GM19328 (cell line): ENCODE results near the gene SERPINA3.

ENCODE experiments used
- ATAC-seq: cut with Tn5 transposase; IDR thresholded peaks from one replicate; pipeline ENCODE4 v1.9.1; 2021; ENCODE audit warnings: mild to moderate bottlenecking, moderate library complexity; ENCODE audit not compliant: unreplicated experiment

Gene SERPINA3

DNA sequence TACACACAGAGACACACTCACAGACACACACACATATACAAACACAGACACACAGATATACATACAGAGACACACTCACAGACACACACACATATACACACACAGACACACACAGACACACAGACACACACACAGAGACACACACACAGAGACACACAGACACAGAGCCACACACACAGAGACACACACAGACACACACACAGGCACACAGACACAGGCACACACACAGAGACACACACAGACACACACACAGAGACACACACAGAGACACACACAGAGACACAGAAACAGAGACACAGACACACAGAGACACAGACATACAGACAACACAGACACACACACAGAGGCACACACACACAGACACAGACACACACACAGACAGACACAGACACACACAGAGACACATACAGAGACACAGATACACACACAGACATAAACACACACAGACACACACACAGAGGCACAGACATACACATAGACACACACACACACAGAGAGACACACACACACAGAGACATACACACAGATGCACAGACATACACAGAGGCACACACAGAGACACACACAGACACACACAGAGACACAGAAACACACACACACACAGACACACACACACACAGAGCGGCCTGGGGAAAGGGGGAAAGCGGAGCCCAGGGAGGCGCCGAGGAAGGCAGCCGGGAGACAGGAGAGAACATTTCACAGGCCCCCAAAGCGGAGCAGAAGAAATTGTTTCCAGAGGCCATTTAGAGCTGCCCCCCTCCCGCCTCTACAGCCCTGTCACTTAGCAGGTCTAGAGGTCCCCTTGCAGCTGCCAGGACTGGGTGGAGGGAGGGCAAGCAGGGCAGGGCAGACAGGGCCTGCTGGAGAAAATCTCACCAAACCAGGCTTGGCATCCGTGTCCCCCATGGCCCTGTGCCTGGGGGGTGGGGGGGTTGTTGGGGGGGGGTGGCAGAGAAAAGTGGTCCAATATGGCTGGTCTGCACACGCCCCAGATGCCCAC is 38.9 kb downstream of the SERPINA3 start:
- ATAC-seq = no peak

DNA sequence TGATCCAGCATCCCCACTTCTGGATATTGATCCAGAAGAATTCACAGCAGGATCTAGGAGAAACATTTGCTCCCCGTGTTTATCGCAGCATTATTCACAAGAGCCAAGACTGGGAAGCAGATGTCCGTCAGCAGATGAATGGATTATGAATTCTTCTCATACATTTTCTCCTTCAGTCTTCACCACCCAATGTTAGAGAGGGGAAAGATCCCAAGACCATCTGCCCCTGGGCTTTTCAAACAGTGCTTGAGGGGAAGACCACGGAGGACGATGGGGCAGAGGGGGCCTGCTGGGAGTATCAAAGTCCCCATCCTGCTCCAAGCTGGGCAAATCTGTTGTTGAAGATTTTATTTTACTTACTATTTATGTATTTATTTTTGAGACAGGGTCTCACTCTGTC is 41.1 kb downstream of the SERPINA3 start:
- ATAC-seq = no peak

DNA sequence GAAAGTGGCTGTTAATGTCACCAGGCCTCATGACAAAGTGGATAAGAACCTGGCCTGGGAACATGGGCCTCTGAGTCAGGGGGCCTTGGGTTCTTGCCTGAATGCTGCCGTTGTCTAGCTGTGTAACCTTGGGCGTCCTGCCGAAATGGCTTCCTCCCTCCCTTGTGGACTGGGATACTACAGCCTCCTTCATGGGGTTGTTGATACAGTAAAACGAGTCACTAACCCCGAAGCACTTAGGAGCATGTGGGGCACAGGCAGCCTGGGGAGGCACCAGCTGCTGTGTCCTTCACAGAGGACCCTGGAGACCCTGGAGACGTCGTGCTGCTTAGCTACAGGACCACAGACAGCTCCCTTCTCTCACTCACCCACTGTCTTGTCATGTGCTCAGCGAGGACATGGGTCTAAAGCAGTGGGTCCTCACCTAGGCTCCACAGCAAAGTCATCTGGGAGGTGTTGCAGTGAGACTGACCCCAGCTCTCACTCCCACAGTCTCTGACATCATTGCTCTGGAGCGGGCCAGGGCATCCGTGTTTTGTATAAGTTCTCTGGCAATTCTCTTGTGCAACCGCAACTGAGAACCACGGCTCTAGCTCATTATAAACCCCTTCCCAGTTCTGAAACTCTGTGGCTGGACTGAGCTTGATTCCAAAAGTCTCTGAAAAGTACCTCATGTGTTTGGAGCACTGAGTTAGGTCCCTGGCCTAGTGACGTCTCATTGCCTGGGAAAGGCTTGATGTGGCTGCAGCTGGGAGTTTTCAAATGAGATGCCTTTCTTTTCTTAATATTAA is 42.1 kb downstream of the SERPINA3 start:
- no peak for ATAC-seq

DNA sequence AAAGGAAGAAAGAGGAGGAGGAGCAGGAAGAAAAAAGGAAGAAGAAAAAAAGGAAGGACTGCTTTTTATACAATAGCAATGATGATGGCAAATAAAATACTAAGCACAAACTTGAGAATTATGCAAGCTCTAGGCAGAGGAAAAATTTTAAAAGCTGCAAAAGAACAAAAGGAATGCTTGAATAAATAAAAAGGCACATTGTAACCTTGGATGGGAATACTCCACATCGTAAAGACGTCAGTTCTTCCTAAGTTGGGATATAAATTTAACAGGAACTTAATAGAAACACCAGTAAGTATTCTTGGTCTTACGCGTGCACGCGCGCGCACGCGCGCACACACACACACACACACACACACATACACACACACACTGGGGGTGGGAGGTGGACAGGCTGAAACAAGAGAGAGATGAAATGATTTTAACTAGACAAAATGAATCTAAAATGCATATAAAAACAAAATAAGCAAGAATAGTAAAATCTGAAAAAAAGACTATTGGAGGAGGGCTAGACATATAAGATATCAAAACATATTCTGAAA is 43.0 kb downstream of the SERPINA3 start:
- ATAC-seq = no peak

DNA sequence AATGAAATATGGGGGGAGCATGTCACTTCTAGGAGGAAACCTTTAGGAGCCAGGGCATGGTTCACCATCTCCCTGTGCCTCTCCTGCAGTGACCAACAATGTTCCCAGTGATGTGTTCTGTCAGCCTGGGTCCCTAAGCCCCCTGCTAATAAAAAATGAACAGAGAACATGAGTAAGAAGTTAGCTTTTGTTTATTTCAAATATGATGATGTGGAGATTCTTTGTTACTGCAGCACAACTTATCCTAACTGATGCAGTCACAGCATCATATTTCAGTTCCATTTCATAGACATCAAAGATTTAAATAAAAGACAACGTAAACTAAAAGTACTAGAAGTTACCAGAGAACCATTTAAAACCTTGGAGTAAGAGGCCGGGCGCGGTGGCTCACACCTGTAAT is 43.9 kb downstream of the SERPINA3 start:
- ATAC-seq = no peak

DNA sequence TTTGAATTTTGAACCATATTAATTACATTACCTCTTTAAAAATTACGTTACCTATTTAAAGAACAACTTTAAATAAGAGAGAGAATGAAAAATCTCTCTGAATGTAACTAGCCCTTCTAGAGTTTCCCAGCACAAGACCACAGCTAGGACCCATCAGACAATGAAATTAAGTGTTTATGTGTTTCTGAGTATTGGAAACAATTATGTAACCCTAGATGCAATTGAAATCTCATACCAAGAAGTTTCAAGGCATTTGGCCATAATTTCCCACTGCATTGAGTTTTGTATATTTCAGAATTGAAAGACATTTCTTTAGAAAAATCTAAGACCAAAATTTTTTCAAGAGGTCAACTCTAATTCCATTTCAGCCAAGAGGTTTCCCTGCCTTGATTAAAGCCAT is 47.1 kb downstream of the SERPINA3 start:
- ATAC-seq = no peak

DNA sequence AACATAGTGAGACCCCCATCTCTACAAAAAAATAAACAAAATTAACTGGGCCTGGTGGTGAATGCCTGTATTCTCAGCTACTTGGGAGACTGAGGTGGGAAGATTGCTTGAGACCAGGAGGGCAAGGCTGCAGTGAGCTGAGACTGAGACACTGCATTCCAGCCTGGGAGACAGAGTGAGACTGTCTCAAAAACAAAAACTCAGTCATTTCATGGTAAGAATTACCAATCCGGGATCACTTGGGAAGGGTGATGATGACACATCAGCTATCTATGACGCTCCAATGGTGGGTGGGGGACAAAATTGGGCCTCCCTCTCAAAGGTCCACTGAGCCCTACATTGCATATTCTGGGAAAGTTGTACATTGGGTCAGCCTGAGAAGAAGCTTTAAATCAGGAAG is 47.7 kb downstream of the SERPINA3 start:
- ATAC-seq = no peak

DNA sequence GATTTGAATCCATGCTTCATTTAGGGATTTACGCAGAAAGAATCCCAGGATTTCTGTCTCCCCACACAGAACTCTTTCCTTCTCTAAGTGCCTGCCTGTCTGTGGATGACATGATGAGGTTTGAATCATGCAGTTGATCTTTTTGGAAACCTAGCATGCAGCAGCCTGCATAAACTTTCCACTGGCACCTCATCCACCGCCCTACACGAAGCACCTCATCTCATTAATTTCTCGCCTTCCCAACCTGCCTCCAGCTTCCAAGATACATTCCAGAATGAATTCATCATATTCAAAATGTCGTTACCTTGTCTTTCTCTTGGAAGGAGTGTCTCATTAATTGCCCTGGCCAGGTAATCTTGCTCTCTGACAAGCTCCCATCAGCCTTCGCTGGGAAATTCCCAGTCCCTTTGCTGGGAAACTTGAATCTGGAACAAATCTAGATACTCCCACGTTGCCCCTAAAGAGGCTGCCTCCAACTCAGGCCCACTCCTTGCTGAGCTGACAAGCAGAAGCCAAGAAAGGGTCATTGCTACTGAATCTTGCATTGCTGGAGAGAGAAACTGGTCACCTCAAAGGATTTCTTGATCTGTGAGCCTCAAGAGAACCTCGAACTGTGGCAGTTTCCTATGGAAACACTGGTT is 48.2 kb downstream of the SERPINA3 start:
- ATAC-seq = no peak

DNA sequence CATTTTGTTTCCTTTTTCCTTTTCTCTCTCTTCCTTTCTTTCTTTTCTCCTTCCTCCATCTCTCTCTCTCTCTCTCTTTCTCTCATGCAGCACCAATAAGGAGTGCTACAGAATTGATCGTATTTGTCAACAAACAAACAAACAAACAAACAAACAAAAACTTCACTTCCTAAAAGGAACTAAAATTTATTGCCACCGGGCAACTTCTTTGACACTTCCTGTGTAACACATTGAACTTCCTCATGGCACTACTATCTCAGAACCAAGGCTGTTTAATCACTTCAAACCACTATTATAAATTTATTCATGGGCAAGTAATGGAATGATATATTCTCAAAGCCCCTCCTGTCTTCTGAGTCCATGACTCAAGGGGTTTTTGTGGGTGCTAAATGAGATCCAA is 51.3 kb downstream of the SERPINA3 start:
- ATAC-seq = no peak

DNA sequence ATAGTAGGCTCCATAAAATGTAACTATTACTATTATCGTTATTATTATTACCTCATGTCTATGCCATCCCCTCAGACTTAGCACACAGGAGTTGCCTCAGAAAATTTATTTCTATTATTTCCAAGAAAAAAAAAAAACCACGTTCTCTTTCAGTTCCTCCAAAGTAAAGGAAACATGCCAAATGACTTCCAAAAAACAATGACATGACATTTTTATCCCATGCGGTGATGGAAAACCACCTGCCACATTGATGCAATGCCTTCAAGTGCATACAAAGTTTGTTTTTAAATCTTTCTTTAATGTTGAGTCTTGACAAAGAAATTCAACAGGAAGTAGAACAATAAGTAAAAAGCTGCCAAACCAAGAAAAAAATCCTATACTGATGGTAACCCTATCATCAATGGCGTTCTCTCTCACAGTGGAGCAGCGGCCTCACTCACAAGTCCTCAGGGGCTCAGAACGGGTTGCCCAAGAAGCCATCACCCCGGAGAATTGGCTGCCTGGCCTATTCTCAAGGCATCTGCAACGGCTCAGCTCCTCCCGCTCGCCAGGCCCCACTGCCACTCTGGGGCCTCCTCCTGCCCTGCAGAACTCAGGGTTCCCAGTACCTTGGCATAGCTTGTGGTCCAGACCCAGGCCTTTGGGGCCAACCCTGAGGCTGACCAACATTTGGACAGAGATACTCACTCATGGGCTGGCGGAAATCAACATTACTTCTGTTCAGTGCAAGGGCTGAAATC is 51.9 kb downstream of the SERPINA3 start:
- ATAC-seq = no peak

DNA sequence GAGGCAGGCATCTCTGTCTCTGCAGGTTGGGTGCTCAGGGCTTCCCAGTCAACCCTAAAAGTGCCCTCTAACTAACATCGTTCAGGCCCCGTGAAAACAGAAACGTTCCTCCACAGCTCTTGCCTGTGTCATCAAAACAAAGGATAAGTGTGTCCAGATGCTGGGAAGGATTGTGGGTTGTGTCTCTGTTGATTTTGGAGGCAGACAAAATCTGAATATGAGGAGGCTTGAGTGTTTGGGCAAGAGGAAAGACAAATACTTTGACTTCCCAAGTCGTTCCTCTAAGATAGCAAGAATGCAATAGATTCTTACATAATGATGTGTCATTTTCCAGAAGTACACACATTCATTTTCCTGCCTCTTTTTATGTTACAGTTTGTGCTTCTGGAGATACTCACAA is 52.9 kb downstream of the SERPINA3 start:
- ATAC-seq = no peak

DNA sequence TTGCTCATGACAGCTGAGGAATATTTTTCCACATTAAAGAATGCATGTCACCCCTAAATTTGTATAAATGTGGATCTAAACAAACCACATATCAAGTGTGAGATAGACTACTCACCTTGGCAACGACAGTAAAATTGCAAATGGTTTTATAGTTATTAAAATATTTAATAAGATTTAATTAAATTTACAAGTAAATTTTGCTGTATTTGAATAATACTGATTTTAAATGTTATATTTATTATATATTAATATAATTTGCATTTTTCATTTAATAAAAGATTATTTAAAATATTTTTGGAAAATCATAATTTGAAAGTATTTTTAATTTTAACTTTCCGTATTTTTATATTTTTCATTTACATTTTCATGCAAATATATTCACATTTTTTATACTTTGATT is 53.4 kb downstream of the SERPINA3 start:
- no peak for ATAC-seq

DNA sequence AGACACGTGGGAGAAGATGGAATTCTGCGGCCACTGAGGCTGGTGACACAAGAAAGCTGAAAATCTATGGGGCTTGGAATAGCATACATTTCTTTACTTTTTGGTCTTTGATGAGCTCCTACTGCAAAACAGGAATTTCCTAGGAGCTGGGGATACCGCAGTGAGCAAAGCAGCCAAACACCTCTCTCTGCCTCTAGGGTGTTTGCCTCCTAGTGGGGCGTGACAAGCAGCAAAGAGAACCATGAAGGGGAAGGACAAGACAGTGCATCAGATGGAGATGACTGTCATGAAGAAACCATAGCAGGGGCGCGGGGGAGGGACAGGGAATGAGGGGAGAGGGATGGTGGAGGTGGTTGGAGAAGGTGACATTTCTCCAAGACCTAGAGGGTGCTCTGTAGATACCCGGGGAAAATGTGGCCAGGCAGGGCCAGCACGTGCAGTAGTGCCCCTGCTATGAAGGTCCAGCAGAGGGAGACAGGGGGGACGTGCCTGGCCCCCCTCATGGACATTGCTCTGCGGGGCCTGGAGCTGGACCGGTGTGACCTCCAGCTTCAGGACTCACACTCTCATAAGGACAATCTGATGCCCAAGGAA is 58.6 kb downstream of the SERPINA3 start:
- ATAC-seq = no peak

DNA sequence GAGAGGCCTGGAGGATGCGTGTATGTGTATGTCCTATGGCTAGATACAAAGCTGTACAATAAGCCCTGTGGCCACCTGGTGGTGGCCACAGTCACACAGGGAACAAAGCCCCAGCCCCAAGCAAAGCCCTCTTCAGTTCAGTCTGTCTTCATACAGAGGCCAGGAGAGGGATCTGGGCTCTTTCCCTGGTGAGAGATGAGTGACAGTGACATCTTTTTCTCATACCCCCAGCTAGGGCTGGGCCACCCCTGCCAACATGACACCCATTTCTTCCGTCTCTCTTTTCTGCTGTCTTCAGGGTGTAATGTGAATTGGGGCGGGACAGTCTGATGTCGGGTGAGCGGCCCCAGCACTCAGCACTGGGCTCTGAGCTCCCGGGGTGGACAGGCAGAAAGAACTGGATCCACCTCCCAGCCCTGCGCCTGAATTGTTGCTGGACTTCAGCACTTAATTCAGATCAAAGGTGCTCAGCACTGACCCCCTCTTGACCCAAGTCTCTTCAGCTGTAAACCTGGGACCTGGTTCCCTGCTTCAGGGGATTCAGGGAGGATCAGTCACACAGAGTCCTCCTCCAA is 59.8 kb downstream of the SERPINA3 start:
- ATAC-seq = no peak

DNA sequence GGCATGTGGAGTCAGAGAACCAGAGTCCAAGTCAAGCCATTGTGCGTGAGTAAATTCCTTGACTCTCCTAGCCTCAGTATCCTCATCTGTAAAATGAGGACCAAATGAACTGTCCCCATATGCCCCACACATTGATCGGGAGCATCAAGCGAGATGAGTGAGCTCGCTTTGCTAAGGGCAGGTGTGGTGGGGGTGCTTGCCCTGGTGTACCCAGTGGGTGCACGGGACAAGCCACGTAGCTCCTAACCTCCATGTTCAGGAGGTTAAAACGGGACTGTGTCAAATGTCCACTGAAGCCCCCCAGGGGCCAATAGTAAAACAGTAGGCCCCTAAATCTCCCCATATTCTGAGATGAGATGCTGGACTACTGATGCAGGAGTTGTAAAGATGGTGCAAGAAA is 60.9 kb downstream of the SERPINA3 start:
- no peak for ATAC-seq
